ENCODE results near the gene MANF. TPM values are rescaled to one million over a fixed set of nuclear protein-coding genes. Genes with fewer than 3 reads are reported as not detected.

The MANF gene
- total and polyA plus RNA-seq, 7 donors = 12.2 to 138 (median 21.0) TPM

- intact Hi-C loops (cut with DNase I) = no loop called here
- Histone ChIP-seq H3K36me3 (no peaks in the 10 kb centered on the region), H3K9me3 (no peaks in the 10 kb centered on the region), H3K27me3 (no peaks in the 10 kb centered on the region), H3K27ac (no peak overlapping the region), H3K4me3 (no peak overlapping the region), H3K4me1 (no peaks in the 10 kb centered on the region)
- no peak for DNase-seq
- TF ChIP-seq POLR2A (IDR thresholded peaks at IDR 0.05) (no peak), EP300 (IDR thresholded peaks at IDR 0.05) (no peak)
These were observed 10.0 kb upstream of the MANF start for GRCh38 chr3:51375136-51375535.

- TF ChIP-seq EP300 (IDR thresholded peaks at IDR 0.05) = no peak
- TF ChIP-seq POLR2AphosphoS5 (IDR thresholded peaks at IDR 0.05) = no peak
- TF ChIP-seq POLR2A (IDR thresholded peaks at IDR 0.05) = no peak
- TF ChIP-seq CTCF (IDR thresholded peaks at IDR 0.05) = no peak
- no peaks in the 10 kb centered on the region for H3K9me3 ChIP-seq
- no peaks in the 10 kb centered on the region for H3K4me1 ChIP-seq
- intact Hi-C loops (cut with DNase I) = no loop called here
- no peak overlapping the region for H3K4me3 ChIP-seq
- H3K36me3 ChIP-seq = no peaks in the 10 kb centered on the region
- H3K27ac ChIP-seq = no peak overlapping the region
- H3K27me3 ChIP-seq = no peaks in the 10 kb centered on the region
- WGBS, 2 donors = 83 to 89% methylated on average over 8 of the region's 8 CpGs
- DNase-seq = no peak
These were observed 9.5 kb upstream of the MANF start for GRCh38 chr3:51375571-51375970.

GRCh38 chr3:51378065-51378464 lies 7.0 kb upstream of the MANF start:
- intact Hi-C loops (cut with DNase I) = no loop called here
- 67 to 75% methylated on average over 5 of the region's 5 CpGs for WGBS, 2 donors

GRCh38 chr3:51378726-51379125 lies 6.4 kb upstream of the MANF start:
- Histone ChIP-seq H3K27me3 (no peaks in the 10 kb centered on the region), H3K36me3 (no peaks in the 10 kb centered on the region), H3K9me3 (no peaks in the 10 kb centered on the region), H3K4me3 (no peak overlapping the region), H3K27ac (no peak overlapping the region), H3K4me1 (peaks cover 0 to 4% (median 3%) of the 10 kb centered on the region in 4 donors)
- DNase-seq = no peak
- TF ChIP-seq POLR2A (IDR thresholded peaks at IDR 0.05) (no peak), CTCF (IDR thresholded peaks at IDR 0.05) (no peak), POLR2AphosphoS5 (IDR thresholded peaks at IDR 0.05) (no peak)
- 82 to 96% methylated on average over 2 of the region's 2 CpGs for WGBS, 2 donors
- intact Hi-C loops (cut with DNase I) = no loop called here

More at GRCh38 chr3:51378065-51378464, 7.0 kb upstream of the MANF start:
- Histone ChIP-seq H3K4me3 (no peak overlapping the region), H3K9me3 (no peaks in the 10 kb centered on the region), H3K4me1 (no peaks in the 10 kb centered on the region), H3K27me3 (no peaks in the 10 kb centered on the region), H3K36me3 (no peaks in the 10 kb centered on the region), H3K27ac (no peak overlapping the region)
- no peak for DNase-seq
- TF ChIP-seq POLR2A (IDR thresholded peaks at IDR 0.05) (no peak), EP300 (IDR thresholded peaks at IDR 0.05) (no peak), POLR2AphosphoS5 (IDR thresholded peaks at IDR 0.05) (no peak), CTCF (IDR thresholded peaks at IDR 0.05) (no peak)

GRCh38 chr3:51379301-51379700 lies 5.8 kb upstream of the MANF start:
- 54 to 85% methylated on average over 8 of the region's 8 CpGs for WGBS, 2 donors
- TF ChIP-seq POLR2A (IDR thresholded peaks at IDR 0.05) (no peak), EP300 (IDR thresholded peaks at IDR 0.05) (no peak), POLR2AphosphoS5 (IDR thresholded peaks at IDR 0.05) (no peak), CTCF (IDR thresholded peaks at IDR 0.05) (no peak)
- Histone ChIP-seq H3K9me3 (no peaks in the 10 kb centered on the region), H3K4me3 (no peak overlapping the region), H3K4me1 (peaks cover 0 to 10% (median 9%) of the 10 kb centered on the region in 4 donors), H3K27ac (no peak overlapping the region), H3K36me3 (no peaks in the 10 kb centered on the region), H3K27me3 (no peaks in the 10 kb centered on the region)
- intact Hi-C loops (cut with DNase I) = no loop called here
- DNase-seq = no peak

Data from sigmoid colon (tissue), 7 donors.